B cell (primary cell): ENCODE data around the gene PCSK7. TPM values are rescaled to one million over a fixed set of nuclear protein-coding genes. Genes with fewer than 3 reads are reported as not detected.
A peak's percentile ranks its signal among the peaks of the same experiment; 100 is the strongest.

Experiments
- ATAC-seq: fragments of 200-7000 bp; cut with Tn5 transposase; one replicate; pipeline ENCODE4 v1.10.0; 2021; ENCODE audit warnings: low read depth, mild to moderate bottlenecking, moderate number of reproducible peaks, moderate library complexity
- CTCF ChIA-PET: fragments of 350-600 bp; sonication (Branson Sonifier 250); formaldehyde crosslinking; loops from one replicate; lab custom pipeline; 2021; ENCODE audit warnings: antibody characterized with exemption, inconsistent platforms; lab: Charles Lee
- POLR2A ChIA-PET: fragments of 350-600 bp; sonication (Branson Sonifier 250); formaldehyde crosslinking; loops from one replicate; lab custom pipeline; 2021; ENCODE audit warnings: antibody characterized with exemption; lab: Charles Lee
- DNase-seq: peaks from one replicate; pipeline ENCODE4 v3.0.0; 2013
- H2AFZ ChIP-seq: 2 replicates; pipeline ENCODE4 v1.6.1; 2012; ENCODE audit warnings: mild to moderate bottlenecking, low read depth, low read length; ENCODE audit not compliant: insufficient read depth, poor library complexity, severe bottlenecking
- H3K27ac ChIP-seq, 2 donors: 1 replicate in 1 of 2; 2 replicates in 1 of 2; pipeline ENCODE4 v1.5.1; 2012 to 2013; ENCODE audit warnings: low read length in 2 of 2, mild to moderate bottlenecking in 2 of 2, moderate library complexity in 1 of 2
- H3K27me3 ChIP-seq, 4 experiments: fragments of 200-600 bp in 1 of 4; sonication (generic) in 1 of 4; replicated peaks in 1 of 4; 1 replicate in 2 of 4; 2 replicates in 2 of 4; pipeline versions ENCODE4 v1.6.1 to v1.7.0; 2013 to 2016; ENCODE audit warnings: low read length in 3 of 4, mild to moderate bottlenecking in 2 of 4, mixed read lengths in 1 of 4, moderate library complexity in 1 of 4; ENCODE audit not compliant: insufficient read depth in 4 of 4, control insufficient read depth in 3 of 4; ENCODE audit errors: control extremely low read depth in 1 of 4
- H3K36me3 ChIP-seq, 2 experiments: replicated peaks in 1 of 2; 1 replicate in 1 of 2; 2 replicates in 1 of 2; pipeline versions ENCODE4 v1.6.1 to v1.7.1; 2013; ENCODE audit warnings: low read length in 1 of 2; ENCODE audit not compliant: insufficient read depth in 2 of 2, control insufficient read depth in 1 of 2; ENCODE audit errors: control extremely low read depth in 1 of 2, extremely low read depth in 1 of 2
- H3K4me1 ChIP-seq, 2 donors: fragments of 200-600 bp in 1 of 2; sonication (generic) in 1 of 2; 1 replicate in 1 of 2; 2 replicates in 1 of 2; pipeline versions ENCODE4 v1.5.1 to v1.6.1; 2013 to 2017; ENCODE audit warnings: low read length in 2 of 2; ENCODE audit not compliant: control insufficient read depth in 2 of 2, insufficient read depth in 2 of 2
- H3K4me2 ChIP-seq: replicated peaks from 2 replicates; pipeline ENCODE3; 2012; ENCODE audit warnings: mild to moderate bottlenecking, low read depth, low read length; ENCODE audit not compliant: poor library complexity, severe bottlenecking
- H3K4me3 ChIP-seq, 5 experiments: fragments of 200-600 bp in 1 of 5; sonication (generic) in 1 of 5; 1 replicate in 3 of 5; 2 replicates in 2 of 5; pipeline versions ENCODE4 v1.5.1 to v1.7.0; 2011 to 2016; ENCODE audit warnings: low read length in 4 of 5, mild to moderate bottlenecking in 4 of 5, low read depth in 2 of 5, control low read depth in 1 of 5, moderate library complexity in 1 of 5; ENCODE audit not compliant: insufficient read depth in 1 of 5; ENCODE audit errors: control extremely low read depth in 1 of 5, extremely low read depth in 1 of 5
- H3K79me2 ChIP-seq: fragments of 200-600 bp; sonication (generic); one replicate; pipeline ENCODE4 v1.6.0; 2016; ENCODE audit warnings: low read length; ENCODE audit not compliant: control insufficient read depth, insufficient read depth
- H3K9ac ChIP-seq: fragments of 200-600 bp; sonication (generic); 2 replicates; pipeline ENCODE4 v1.6.1; 2017; ENCODE audit warnings: mild to moderate bottlenecking, low read length, moderate library complexity
- H3K9me3 ChIP-seq, 3 donors: one replicate each; pipeline versions ENCODE4 v1.6.1 to v1.7.1; 2013; ENCODE audit warnings: low read length in 2 of 3; ENCODE audit not compliant: control insufficient read depth in 2 of 3, insufficient read depth in 1 of 3; ENCODE audit errors: control extremely low read depth in 1 of 3
- H4K20me1 ChIP-seq: 2 replicates; pipeline ENCODE4 v1.6.0; 2012; ENCODE audit warnings: mild to moderate bottlenecking, low read length; ENCODE audit not compliant: insufficient read depth, control insufficient read depth, poor library complexity, severe bottlenecking
- H3K27ac Mint-ChIP-seq: one replicate; pipeline ENCODE4 v1.8.0; 2021; ENCODE audit warnings: mixed read lengths
- H3K27me3 Mint-ChIP-seq: one replicate; pipeline ENCODE4 v1.8.0; 2021; ENCODE audit warnings: mixed read lengths
- H3K4me1 Mint-ChIP-seq: one replicate; pipeline ENCODE4 v1.8.0; 2021; ENCODE audit warnings: mixed read lengths
- H3K4me3 Mint-ChIP-seq: one replicate; pipeline ENCODE4 v1.8.0; 2021; ENCODE audit warnings: mixed read lengths
- H3K9me3 Mint-ChIP-seq: one replicate; pipeline ENCODE4 v1.8.0; 2022; ENCODE audit warnings: mixed read lengths; ENCODE audit not compliant: insufficient read depth
- EZH2 ChIP-seq: IDR thresholded peaks from 2 replicates; pipeline ENCODE4 v1.6.1; 2012; ENCODE audit warnings: borderline replicate concordance, low read depth, mild to moderate bottlenecking, moderate library complexity, low read length; ENCODE audit not compliant: insufficient read depth, poor library complexity, severe bottlenecking
- WGBS: methylation state at CpG from one replicate; pipeline ENCODE4 v1.1.5; 2013; ENCODE audit warnings: missing lambda C conversion rate; ENCODE audit not compliant: insufficient coverage; 5-methylcytosine and 5-hydroxymethylcytosine counted together
- intact Hi-C: fragments of 100-400 bp; cut with micrococcal nuclease; formaldehyde crosslinking; loops from one replicate; pipeline ENCODE4 v1.10.0; 2022
- polyA plus RNA-seq: library from polyadenylated mRNA; depleted of rRNA; stranded (reverse); fragments of >200 nt; gene quantifications from 2 replicates; pipeline ENCODE4 v1.2.3, GENCODE V29; 2012
- total RNA-seq, 2 donors: library from RNA; stranded (reverse); fragments of 120-200 nt in 1 of 2; gene quantifications; 1 replicate in 1 of 2; 2 replicates in 1 of 2; pipeline versions ENCODE4 v1.2.3 to v1.2.4, GENCODE V29; 2013 to 2022
- TF ChIP-seq, protein P1 (sequence below): fragments of 200-600 bp; IDR thresholded peaks from one replicate; pipeline ENCODE4 v1.8.0; 2022; ENCODE audit warnings: antibody characterized with exemption, mild to moderate bottlenecking

PCSK7 gene
- total and polyA plus RNA-seq, 2 donors (not counting 1 experiment from before 2014, with no cell fraction given) = 203 to 283 TPM

DNA sequence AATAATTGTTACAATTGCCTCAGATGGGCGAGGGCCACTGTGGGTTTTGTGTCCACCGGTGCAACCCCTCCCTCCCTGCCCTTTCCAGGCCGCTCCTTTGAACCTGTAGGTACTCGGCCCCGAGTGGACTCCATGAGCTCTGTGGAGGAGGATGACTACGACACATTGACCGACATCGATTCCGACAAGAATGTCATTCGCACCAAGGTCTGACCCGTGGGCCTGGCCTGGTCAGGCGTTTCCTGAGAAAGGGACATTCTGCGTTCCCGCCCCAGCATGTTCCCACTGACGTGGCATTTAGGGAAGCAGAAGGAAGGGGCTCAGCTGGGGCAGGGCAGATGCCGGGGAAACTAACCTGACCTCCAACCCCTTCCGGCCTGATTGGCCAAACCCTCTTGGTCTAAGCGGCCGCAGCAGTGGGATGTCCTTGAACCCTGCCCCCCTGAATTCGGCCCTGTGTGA, 43.2 kb downstream of the PCSK7 start:
- no peaks in the 10 kb centered on the region for H3K9me3 ChIP-seq
- peak overlapping the region in 1 of 5 experiments; percentile 53 for H3K4me3 ChIP-seq
- H4K20me1 ChIP-seq = no peaks in the 10 kb centered on the region
- H3K27me3 Mint-ChIP-seq = no peaks in the 10 kb centered on the region
- peak overlapping the region; percentile 80 for H3K4me3 Mint-ChIP-seq
- peak overlapping the region; percentile 34 for H3K9ac ChIP-seq
- 96% methylated on average over 18 of the region's 20 CpGs for WGBS
- peak overlapping the region; percentile 90 to 91 for H3K27ac ChIP-seq
- H3K27ac Mint-ChIP-seq = peak overlapping the region; percentile 98
- no peak overlapping the region for H2AFZ ChIP-seq
- H3K36me3 ChIP-seq = peaks cover 0 to 65% of the 10 kb centered on the region in 2 experiments
- no peak for ATAC-seq
- ChIA-PET CTCF (interaction anchor here (0.7 to 2.2 kb wide), 2 partner anchors 8 to 11 kb away, joined by 3 to 12 read pairs; no protein-coding TSS in a partner anchor), POLR2A (interaction anchor here (0.6 to 2.8 kb wide), 6 partner anchors 9 to 45 kb away, joined by 3 to 33 read pairs (median 6); partner anchors contain the start of genes PAFAH1B2 and SIDT2)
- H3K4me2 ChIP-seq = peak overlapping the region; percentile 73
- H3K4me1 ChIP-seq = peaks cover 56 to 77% of the 10 kb centered on the region in 2 donors
- H3K9me3 Mint-ChIP-seq = no peaks in the 10 kb centered on the region
- no peak for DNase-seq
- peaks cover 73% of the 10 kb centered on the region for H3K4me1 Mint-ChIP-seq
- TF ChIP-seq, protein P1, sequence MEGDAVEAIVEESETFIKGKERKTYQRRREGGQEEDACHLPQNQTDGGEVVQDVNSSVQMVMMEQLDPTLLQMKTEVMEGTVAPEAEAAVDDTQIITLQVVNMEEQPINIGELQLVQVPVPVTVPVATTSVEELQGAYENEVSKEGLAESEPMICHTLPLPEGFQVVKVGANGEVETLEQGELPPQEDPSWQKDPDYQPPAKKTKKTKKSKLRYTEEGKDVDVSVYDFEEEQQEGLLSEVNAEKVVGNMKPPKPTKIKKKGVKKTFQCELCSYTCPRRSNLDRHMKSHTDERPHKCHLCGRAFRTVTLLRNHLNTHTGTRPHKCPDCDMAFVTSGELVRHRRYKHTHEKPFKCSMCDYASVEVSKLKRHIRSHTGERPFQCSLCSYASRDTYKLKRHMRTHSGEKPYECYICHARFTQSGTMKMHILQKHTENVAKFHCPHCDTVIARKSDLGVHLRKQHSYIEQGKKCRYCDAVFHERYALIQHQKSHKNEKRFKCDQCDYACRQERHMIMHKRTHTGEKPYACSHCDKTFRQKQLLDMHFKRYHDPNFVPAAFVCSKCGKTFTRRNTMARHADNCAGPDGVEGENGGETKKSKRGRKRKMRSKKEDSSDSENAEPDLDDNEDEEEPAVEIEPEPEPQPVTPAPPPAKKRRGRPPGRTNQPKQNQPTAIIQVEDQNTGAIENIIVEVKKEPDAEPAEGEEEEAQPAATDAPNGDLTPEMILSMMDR = no peak
- no peak for TF ChIP-seq EZH2
- H3K79me2 ChIP-seq = peaks cover 53% of the 10 kb centered on the region
- intact Hi-C loops = loop anchor here (1.0 kb wide), 2 partner anchors 10 to 44 kb away; partner anchors contain the start of genes PAFAH1B2 and SIDT2
- no peaks in the 10 kb centered on the region for H3K27me3 ChIP-seq

DNA sequence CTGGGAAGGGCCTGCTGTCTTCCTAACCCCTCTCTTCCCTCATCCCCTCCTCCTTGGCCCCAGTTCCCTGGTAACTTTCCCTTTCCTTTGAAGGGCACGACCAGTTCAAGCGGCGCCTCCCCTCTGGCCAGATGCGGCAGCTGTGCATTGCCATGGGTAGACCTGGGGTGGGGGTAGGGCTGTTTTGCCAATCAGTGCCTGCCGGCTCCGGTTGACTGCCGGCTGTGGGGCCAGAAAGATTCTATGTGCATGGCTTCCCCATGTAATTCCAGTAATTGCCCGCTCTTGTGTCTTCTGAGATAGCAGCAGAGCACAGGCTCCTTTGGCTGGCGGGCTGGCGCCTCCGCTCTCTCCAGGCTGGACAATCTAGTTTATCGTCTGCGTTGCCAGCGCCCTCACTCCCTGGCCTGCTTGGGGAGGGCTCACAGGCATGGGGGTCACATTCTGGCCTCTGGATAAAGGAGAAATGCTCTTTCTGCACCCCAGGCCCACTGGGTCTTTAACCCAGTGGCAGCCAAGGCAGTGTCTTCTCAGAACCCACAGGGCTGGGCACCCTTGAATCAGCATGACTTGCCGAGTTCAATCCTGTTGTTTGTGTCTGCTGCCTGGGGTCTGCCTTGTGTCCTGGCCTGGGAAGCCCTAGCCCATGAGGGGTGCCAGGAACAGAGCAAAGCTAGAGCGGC, 43.9 kb downstream of the PCSK7 start:
- H3K27ac Mint-ChIP-seq = peak overlapping the region; percentile 98
- TF ChIP-seq, protein P1 = no peak
- TF ChIP-seq EZH2 = no peak
- peak overlapping the region; percentile 90 to 91 for H3K27ac ChIP-seq
- peaks cover 0 to 62% of the 10 kb centered on the region in 2 experiments for H3K36me3 ChIP-seq
- peak overlapping the region; percentile 68 for H3K4me3 Mint-ChIP-seq
- H3K4me2 ChIP-seq = peak overlapping the region; percentile 73
- DNase-seq (no peak), ATAC-seq (no peak)
- H2AFZ ChIP-seq = no peak overlapping the region
- H3K4me1 ChIP-seq = peaks cover 56 to 77% of the 10 kb centered on the region in 2 donors
- 99% methylated on average over 13 of the region's 16 CpGs for WGBS
- peaks cover 73% of the 10 kb centered on the region for H3K4me1 Mint-ChIP-seq
- H3K27me3 ChIP-seq = no peaks in the 10 kb centered on the region
- H4K20me1 ChIP-seq = no peaks in the 10 kb centered on the region
- no peaks in the 10 kb centered on the region for H3K9me3 ChIP-seq
- POLR2A ChIA-PET = interaction anchor here (1.1 to 2.8 kb wide), 3 partner anchors 9 to 44 kb away, joined by 7 to 33 read pairs (median 8); partner anchors contain the start of genes PAFAH1B2 and SIDT2
- CTCF ChIA-PET = no interaction called here
- H3K9ac ChIP-seq = no peak overlapping the region
- intact Hi-C loops = no loop called here
- H3K79me2 ChIP-seq = peaks cover 53% of the 10 kb centered on the region
- H3K27me3 Mint-ChIP-seq = no peaks in the 10 kb centered on the region
- peak overlapping the region in 1 of 5 experiments; percentile 56 for H3K4me3 ChIP-seq
- H3K9me3 Mint-ChIP-seq = no peaks in the 10 kb centered on the region
